Skeletal muscle tissue (tissue), 4 donors: ENCODE results near the gene VAV1. TPM values are rescaled to one million over a fixed set of nuclear protein-coding genes. Genes with fewer than 3 reads are reported as not detected.
"Not testable (repeated sequence)": the region's sequence is repeated elsewhere in the genome, so short reads cannot be mapped to it uniquely, and the experiment has no call there.

Experiments used
- H3K27ac ChIP-seq: one replicate; pipeline ENCODE4 v1.7.0; 2013; ENCODE audit warnings: mild to moderate bottlenecking, low read depth, low read length, inconsistent platforms
- H3K27me3 ChIP-seq, 3 donors: one replicate each; pipeline ENCODE4 v1.7.0; 2013; ENCODE audit warnings: low read length in 3 of 3; ENCODE audit not compliant: control insufficient read depth in 3 of 3, insufficient read depth in 3 of 3
- H3K36me3 ChIP-seq, 3 donors: one replicate each; pipeline ENCODE4 v1.7.0; 2013; ENCODE audit warnings: low read length in 3 of 3; ENCODE audit not compliant: control insufficient read depth in 3 of 3, insufficient read depth in 3 of 3
- H3K4me1 ChIP-seq, 3 donors: one replicate each; pipeline ENCODE4 v1.7.0; 2013; ENCODE audit warnings: low read length in 3 of 3, mild to moderate bottlenecking in 3 of 3; ENCODE audit not compliant: control insufficient read depth in 3 of 3, insufficient read depth in 3 of 3
- H3K4me3 ChIP-seq, 3 donors: one replicate each; pipeline ENCODE4 v1.7.0; 2013; ENCODE audit warnings: low read length in 3 of 3
- H3K9ac ChIP-seq, 3 donors: one replicate each; pipeline ENCODE4 v1.7.0; 2013; ENCODE audit warnings: low read length in 3 of 3, mild to moderate bottlenecking in 3 of 3, moderate library complexity in 2 of 3, low read depth in 1 of 3
- H3K9me3 ChIP-seq, 3 donors: one replicate each; pipeline ENCODE4 v1.7.0; 2013; ENCODE audit warnings: low read length in 3 of 3; ENCODE audit not compliant: control insufficient read depth in 3 of 3
- total RNA-seq: library from RNA; depleted of rRNA; stranded (reverse); fragments of >200 nt; gene quantifications from one replicate; pipeline ENCODE4 v1.2.3, GENCODE V29; 2014
- donor health status: Osteomylitis.

VAV1 gene
- total RNA-seq, 1 donor from 2014 or later: 4.7 TPM

GRCh38 chr19:6796278-6796677, 23.8 kb downstream of the VAV1 start:
- Histone ChIP-seq H3K9ac (no peak overlapping the region), H3K4me3 (no peak overlapping the region), H3K36me3 (no peaks in the 10 kb centered on the region), H3K4me1 (peaks cover 0 to 3% (median 2%) of the 10 kb centered on the region in 3 donors), H3K27me3 (peaks cover 0 to 14% (median 2%) of the 10 kb centered on the region in 3 donors), H3K9me3 (peaks cover 0 to 8% (median 0%) of the 10 kb centered on the region in 3 donors), H3K27ac (no peak overlapping the region)

GRCh38 chr19:6797646-6798045, 25.1 kb downstream of the VAV1 start:
- Histone ChIP-seq H3K4me1 (peaks cover 0 to 7% (median 6%) of the 10 kb centered on the region in 3 donors), H3K4me3 (no peak overlapping the region), H3K9ac (no peak overlapping the region), H3K27me3 (peaks cover 0 to 15% (median 6%) of the 10 kb centered on the region in 3 donors), H3K9me3 (peaks cover 0 to 8% (median 0%) of the 10 kb centered on the region in 3 donors), H3K36me3 (no peaks in the 10 kb centered on the region), H3K27ac (no peak overlapping the region)

- H3K9ac ChIP-seq, H3K36me3 ChIP-seq, H3K27ac ChIP-seq, H3K9me3 ChIP-seq, H3K4me3 ChIP-seq, H3K4me1 ChIP-seq: not testable (repeated sequence)
- peaks cover 3 to 15% (median 6%) of the 10 kb centered on the region in 3 donors for H3K27me3 ChIP-seq
Observed at GRCh38 chr19:6800160-6800790, 27.8 kb downstream of the VAV1 start.

DNA sequence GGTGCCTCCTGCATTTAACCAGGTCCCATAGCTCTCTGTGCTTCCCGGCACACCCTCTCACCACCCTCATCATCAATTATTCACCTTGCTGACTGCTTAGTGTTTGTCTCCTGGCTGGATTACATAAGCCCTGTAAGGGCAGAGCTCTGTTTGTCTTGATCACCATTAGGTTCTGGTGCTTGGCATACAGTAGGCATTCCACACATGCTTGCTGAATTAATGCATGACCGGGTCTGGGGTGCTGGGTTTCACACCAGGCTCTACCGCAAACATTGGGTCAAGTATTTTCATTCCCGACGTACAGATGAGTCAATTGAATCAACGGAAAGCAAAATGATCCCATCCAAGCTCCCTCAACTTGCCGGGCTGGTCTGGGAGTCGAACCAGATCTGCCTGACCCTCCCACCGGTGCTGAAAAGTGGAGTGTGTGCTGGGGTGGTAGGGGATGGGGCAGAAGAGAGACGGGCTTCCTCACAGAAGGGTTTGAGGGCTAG, 28.5 kb downstream of the VAV1 start:
- H3K4me3 ChIP-seq: peak overlapping the region in 1 of 3 donors; percentile 38
- no peak overlapping the region for H3K9ac ChIP-seq
- H3K27ac ChIP-seq: no peak overlapping the region
- no peaks in the 10 kb centered on the region for H3K36me3 ChIP-seq
- peaks cover 0 to 3% (median 0%) of the 10 kb centered on the region in 3 donors for H3K9me3 ChIP-seq
- peaks cover 0 to 7% (median 6%) of the 10 kb centered on the region in 3 donors for H3K4me1 ChIP-seq
- H3K27me3 ChIP-seq: peaks cover 3 to 15% (median 6%) of the 10 kb centered on the region in 3 donors

DNA sequence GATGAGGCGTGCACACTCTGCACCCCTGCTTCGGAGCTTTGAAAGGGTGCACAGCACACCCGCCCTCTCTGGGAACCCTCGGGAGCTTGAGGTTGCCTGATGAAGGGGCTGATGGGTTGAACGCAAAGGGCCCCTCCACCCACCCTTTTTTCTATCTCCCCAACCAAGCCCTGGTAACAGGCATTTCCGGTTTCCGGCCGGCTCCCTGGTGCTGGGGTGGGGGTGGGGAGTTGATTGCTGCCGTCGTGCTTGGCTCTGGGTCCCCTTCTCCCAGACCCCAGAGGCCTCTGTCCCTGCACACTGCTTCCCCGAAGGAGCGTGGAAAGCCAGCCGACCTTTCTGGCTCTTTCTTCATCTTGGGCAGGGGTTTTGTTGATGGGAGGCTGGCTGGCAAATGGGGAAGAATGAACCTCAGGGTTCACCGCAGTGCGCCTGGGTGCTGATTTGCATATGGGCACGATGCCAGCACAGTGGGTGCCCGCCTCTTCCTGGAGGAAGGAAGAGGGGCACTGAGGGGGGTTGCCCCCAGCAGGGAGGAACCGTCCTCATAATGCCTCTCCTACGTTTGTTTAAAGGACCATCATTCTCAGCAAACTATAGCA, 29.1 kb downstream of the VAV1 start:
- H3K4me1 ChIP-seq: peaks cover 0 to 7% (median 6%) of the 10 kb centered on the region in 3 donors
- H3K36me3 ChIP-seq: no peaks in the 10 kb centered on the region
- H3K9ac ChIP-seq: no peak overlapping the region
- peak overlapping the region in 1 of 3 donors; percentile 38 for H3K4me3 ChIP-seq
- H3K9me3 ChIP-seq: no peaks in the 10 kb centered on the region
- H3K27ac ChIP-seq: no peak overlapping the region
- peaks cover 3 to 15% (median 6%) of the 10 kb centered on the region in 3 donors for H3K27me3 ChIP-seq

DNA sequence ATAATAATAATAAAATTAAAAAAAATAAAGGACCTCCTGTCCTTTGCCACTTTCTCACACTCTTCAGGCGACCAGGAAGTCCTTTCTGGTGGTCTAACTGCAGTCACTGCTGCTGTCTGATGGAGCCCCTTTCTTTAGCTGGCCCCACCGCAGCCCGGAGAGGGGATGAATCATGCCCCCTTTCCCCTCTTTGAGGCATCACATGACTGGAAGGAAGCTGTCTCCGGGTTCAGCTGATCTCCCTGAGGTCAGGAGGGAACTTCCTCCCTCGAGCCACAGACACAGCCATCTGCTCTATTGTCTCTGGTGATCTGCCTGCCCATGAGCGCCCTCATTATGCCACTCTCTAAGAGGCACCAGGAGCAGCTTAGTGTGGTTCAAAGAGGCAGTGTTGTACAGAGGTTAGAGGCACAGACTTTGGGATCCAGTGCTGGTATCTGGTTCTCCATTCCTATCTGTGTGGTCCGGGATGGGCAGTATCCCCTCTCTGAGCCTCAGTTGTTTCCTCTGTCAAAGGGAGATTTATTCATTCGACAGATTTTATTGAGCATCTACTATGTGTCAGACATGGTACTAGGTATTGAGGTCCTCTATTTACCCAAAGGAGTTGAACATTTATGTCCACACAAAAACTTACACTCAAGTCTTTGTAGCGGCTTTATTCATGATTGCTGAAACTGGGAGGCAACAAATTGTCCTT, 30.0 kb downstream of the VAV1 start:
- peaks cover 3 to 15% (median 6%) of the 10 kb centered on the region in 3 donors for H3K27me3 ChIP-seq
- no peaks in the 10 kb centered on the region for H3K9me3 ChIP-seq
- H3K4me1 ChIP-seq: peaks cover 0 to 7% (median 6%) of the 10 kb centered on the region in 3 donors
- no peak overlapping the region for H3K4me3 ChIP-seq
- H3K9ac ChIP-seq: no peak overlapping the region
- H3K27ac ChIP-seq: no peak overlapping the region
- H3K36me3 ChIP-seq: no peaks in the 10 kb centered on the region

DNA sequence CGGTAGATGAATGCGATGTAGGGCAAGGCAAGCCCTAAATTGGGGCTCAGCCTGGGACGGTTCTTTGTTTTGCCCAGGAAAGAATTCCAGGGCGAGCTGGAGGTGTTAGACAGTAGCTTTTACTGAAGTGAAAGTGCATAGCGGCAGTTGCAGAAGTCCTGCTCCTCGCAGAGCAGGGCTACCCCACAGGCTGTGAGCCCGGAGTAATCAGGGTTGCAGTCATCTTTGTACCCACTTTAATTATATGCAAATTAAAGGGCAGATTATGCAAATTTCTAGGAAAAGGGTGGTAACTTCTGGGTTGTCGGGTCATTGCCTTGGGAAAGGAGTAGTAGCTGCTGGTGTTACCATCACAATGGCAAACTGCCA, 30.5 kb downstream of the VAV1 start:
- H3K9me3 ChIP-seq: no peaks in the 10 kb centered on the region
- H3K9ac ChIP-seq: no peak overlapping the region
- peaks cover 0 to 7% (median 6%) of the 10 kb centered on the region in 3 donors for H3K4me1 ChIP-seq
- H3K27me3 ChIP-seq: peaks cover 3 to 15% (median 6%) of the 10 kb centered on the region in 3 donors
- no peak overlapping the region for H3K4me3 ChIP-seq
- H3K36me3 ChIP-seq: no peaks in the 10 kb centered on the region
- no peak overlapping the region for H3K27ac ChIP-seq

DNA sequence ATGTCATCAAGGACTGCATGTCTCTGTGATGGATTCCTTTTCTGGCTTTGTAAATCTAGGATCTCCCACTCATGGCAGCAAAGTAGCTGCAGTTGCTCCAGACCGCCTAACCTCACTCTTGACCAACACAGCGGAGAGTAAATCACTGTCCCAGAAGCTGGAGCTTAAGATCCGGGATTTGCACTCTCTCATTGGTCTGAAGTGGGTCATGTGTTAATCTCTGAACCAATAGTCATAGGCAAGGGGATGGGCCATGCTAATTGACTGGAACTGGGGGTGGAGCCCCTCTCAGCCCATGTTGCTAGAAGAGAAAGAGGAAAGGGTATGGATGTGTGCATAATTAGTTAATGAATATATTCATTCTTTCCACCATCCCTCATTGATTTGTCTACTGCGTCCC, 34.0 kb downstream of the VAV1 start:
- Histone ChIP-seq H3K9me3 (peaks cover 2 to 4% (median 2%) of the 10 kb centered on the region in 3 donors), H3K4me3 (no peak overlapping the region), H3K9ac (no peak overlapping the region), H3K27ac (no peak overlapping the region), H3K36me3 (no peaks in the 10 kb centered on the region), H3K27me3 (peaks cover 2 to 6% (median 3%) of the 10 kb centered on the region in 3 donors), H3K4me1 (peaks cover 0 to 3% (median under 1%) of the 10 kb centered on the region in 3 donors)

- peaks cover 0 to 3% (median 3%) of the 10 kb centered on the region in 3 donors for H3K27me3 ChIP-seq
- no peaks in the 10 kb centered on the region for H3K4me1 ChIP-seq
- no peak overlapping the region for H3K27ac ChIP-seq
- H3K36me3 ChIP-seq: no peaks in the 10 kb centered on the region
- H3K9ac ChIP-seq: no peak overlapping the region
- no peak overlapping the region for H3K4me3 ChIP-seq
- H3K9me3 ChIP-seq: peaks cover 2 to 4% (median 2%) of the 10 kb centered on the region in 3 donors
Observed at GRCh38 chr19:6807291-6807690, 34.8 kb downstream of the VAV1 start.

- Histone ChIP-seq H3K27ac (no peak overlapping the region), H3K36me3 (no peaks in the 10 kb centered on the region), H3K4me3 (no peak overlapping the region), H3K9me3 (peaks cover 2 to 4% (median 2%) of the 10 kb centered on the region in 3 donors), H3K27me3 (no peaks in the 10 kb centered on the region), H3K9ac (no peak overlapping the region), H3K4me1 (no peaks in the 10 kb centered on the region)
Observed at GRCh38 chr19:6808494-6808893, 36.0 kb downstream of the VAV1 start.
